ENCODE data around the gene TEX264. TPM values are rescaled to one million over a fixed set of nuclear protein-coding genes. Genes with fewer than 3 reads are reported as not detected.

The TEX264 gene
- total RNA-seq, 1 experiment from 2014 or later = 46.4 TPM

GRCh38 chr3:51717446-51717845, 46.4 kb downstream of the TEX264 start:
- DNase-seq (ENCODE audit: unreplicated experiment) = no peak
- no peak for TF ChIP-seq CTCF (IDR thresholded peaks at IDR 0.05; ENCODE audit: unreplicated experiment)
- ChIA-PET POLR2A (no interaction called here), CTCF (interaction anchor here (2.4 kb wide), 1 partner anchor 13 kb away, joined by 18 read pairs; no protein-coding TSS in a partner anchor)
- H3K4me1 Mint-ChIP-seq (ENCODE audit: insufficient read depth, unreplicated experiment) = no peaks in the 10 kb centered on the region
- H3K9me3 Mint-ChIP-seq (ENCODE audit: unreplicated experiment) = no peaks in the 10 kb centered on the region
- H3K36me3 Mint-ChIP-seq (ENCODE audit: insufficient read depth, unreplicated experiment) = no peaks in the 10 kb centered on the region
- no peaks in the 10 kb centered on the region for H3K27me3 Mint-ChIP-seq (ENCODE audit: insufficient read depth, unreplicated experiment)
- no peak overlapping the region for H3K27ac Mint-ChIP-seq (ENCODE audit: low read depth, unreplicated experiment)
- no TSS peak for BruUV-seq (replicated peaks)
- intact Hi-C loops (cut with micrococcal nuclease) = no loop called here
- H3K4me3 Mint-ChIP-seq (ENCODE audit: unreplicated experiment) = no peak overlapping the region

- H3K27ac Mint-ChIP-seq (ENCODE audit: low read depth, unreplicated experiment) = no peak overlapping the region
Measured at GRCh38 chr3:51717947-51718346, 46.9 kb downstream of the TEX264 start.

GRCh38 chr3:51718547-51719409, 47.7 kb downstream of the TEX264 start:
- DNase-seq (ENCODE audit: unreplicated experiment) = peak; percentile 72
- Mint-ChIP-seq H3K36me3 (ENCODE audit: insufficient read depth, unreplicated experiment) (no peaks in the 10 kb centered on the region), H3K4me1 (ENCODE audit: insufficient read depth, unreplicated experiment) (no peaks in the 10 kb centered on the region), H3K27ac (ENCODE audit: low read depth, unreplicated experiment) (no peak overlapping the region), H3K9me3 (ENCODE audit: unreplicated experiment) (no peaks in the 10 kb centered on the region), H3K4me3 (ENCODE audit: unreplicated experiment) (no peak overlapping the region), H3K27me3 (ENCODE audit: insufficient read depth, unreplicated experiment) (no peaks in the 10 kb centered on the region)
- TF ChIP-seq CTCF (IDR thresholded peaks at IDR 0.05; ENCODE audit: unreplicated experiment) = peak; percentile 82
- intact Hi-C loops (cut with micrococcal nuclease) = loop anchor here (1.0 kb wide), 1 partner anchor 82 kb away; no protein-coding TSS in a partner anchor
- BruUV-seq (replicated peaks) = no TSS peak
- POLR2A ChIA-PET = interaction anchor here (1.0 kb wide), 1 partner anchor 219 kb away, joined by 3 read pairs; the partner anchor contains the start of gene DCAF1
- CTCF ChIA-PET = interaction anchor here (0.6 to 2.4 kb wide), 18 partner anchors 10 to 217 kb away, joined by 3 to 18 read pairs (median 4); partner anchors contain the start of gene GRM2

More at GRCh38 chr3:51717947-51718346, 46.9 kb downstream of the TEX264 start:
- Mint-ChIP-seq H3K4me3 (ENCODE audit: unreplicated experiment) (no peak overlapping the region), H3K36me3 (ENCODE audit: insufficient read depth, unreplicated experiment) (no peaks in the 10 kb centered on the region), H3K27me3 (ENCODE audit: insufficient read depth, unreplicated experiment) (no peaks in the 10 kb centered on the region), H3K4me1 (ENCODE audit: insufficient read depth, unreplicated experiment) (no peaks in the 10 kb centered on the region), H3K9me3 (ENCODE audit: unreplicated experiment) (no peaks in the 10 kb centered on the region)
- BruUV-seq (replicated peaks) = no TSS peak
- intact Hi-C loops (cut with micrococcal nuclease) = no loop called here
- ChIA-PET POLR2A (no interaction called here), CTCF (interaction anchor here (0.7 to 2.4 kb wide), 2 partner anchors 13 to 31 kb away, joined by 3 to 18 read pairs; no protein-coding TSS in a partner anchor)
- TF ChIP-seq CTCF (IDR thresholded peaks at IDR 0.05; ENCODE audit: unreplicated experiment) = no peak
- DNase-seq (ENCODE audit: unreplicated experiment) = no peak

GRCh38 chr3:51719410-51720025, 48.5 kb downstream of the TEX264 start:
- intact Hi-C loops (cut with micrococcal nuclease) = loop anchor here (1.0 kb wide), 1 partner anchor 81 kb away; no protein-coding TSS in a partner anchor
- Mint-ChIP-seq H3K4me1 (ENCODE audit: insufficient read depth, unreplicated experiment) (no peaks in the 10 kb centered on the region), H3K27ac (ENCODE audit: low read depth, unreplicated experiment) (no peak overlapping the region), H3K4me3 (ENCODE audit: unreplicated experiment) (no peak overlapping the region), H3K9me3 (ENCODE audit: unreplicated experiment) (no peaks in the 10 kb centered on the region), H3K27me3 (ENCODE audit: insufficient read depth, unreplicated experiment) (no peaks in the 10 kb centered on the region), H3K36me3 (ENCODE audit: insufficient read depth, unreplicated experiment) (no peaks in the 10 kb centered on the region)
- no peak for TF ChIP-seq CTCF (IDR thresholded peaks at IDR 0.05; ENCODE audit: unreplicated experiment)
- BruUV-seq (replicated peaks) = no TSS peak
- CTCF ChIA-PET = interaction anchor here (0.6 to 2.4 kb wide), 14 partner anchors 9 to 218 kb away, joined by 3 to 18 read pairs (median 4); partner anchors contain the start of gene GRM2
- no peak for DNase-seq (ENCODE audit: unreplicated experiment)
- POLR2A ChIA-PET = interaction anchor here (0.6 to 1.0 kb wide), 3 partner anchors 10 to 220 kb away, joined by 3 to 4 read pairs (median 3); partner anchors contain the start of gene DCAF1

All from MCF 10A (cell line).